HG03442 (cell line): ENCODE results near the gene TNFAIP8L2.
"Not testable (repeated sequence)": the region's sequence is repeated elsewhere in the genome, so short reads cannot be mapped to it uniquely, and the experiment has no call there.

Source experiments
- ATAC-seq: cut with Tn5 transposase; IDR thresholded peaks from one replicate; pipeline ENCODE4 v1.9.1; 2021; ENCODE audit warnings: mild to moderate bottlenecking, moderate library complexity; ENCODE audit not compliant: unreplicated experiment

TNFAIP8L2 gene

GRCh38 chr1:151188667-151189066, 32.2 kb downstream of the TNFAIP8L2 start:
- not testable (repeated sequence) for ATAC-seq

- peak; percentile 86 for ATAC-seq
Observed at GRCh38 chr1:151189637-151190445, 33.4 kb downstream of the TNFAIP8L2 start, which contains the start of gene VPS72. VPS72 (minus strand) TSS chr1:151190197; CDS start chr1:151190121, 76 bp downstream.

GRCh38 chr1:151192047-151192446, 35.6 kb downstream of the TNFAIP8L2 start:
- no peak for ATAC-seq

- ATAC-seq: no peak
Observed at GRCh38 chr1:151193304-151193703, 36.9 kb downstream of the TNFAIP8L2 start.

GRCh38 chr1:151193856-151194255, 37.4 kb downstream of the TNFAIP8L2 start:
- no peak for ATAC-seq

- ATAC-seq: not testable (repeated sequence)
Observed at GRCh38 chr1:151194894-151195594, 38.6 kb downstream of the TNFAIP8L2 start.

GRCh38 chr1:151196292-151196800, 39.9 kb downstream of the TNFAIP8L2 start:
- ATAC-seq: no peak

GRCh38 chr1:151197863-151198253, 41.4 kb downstream of the TNFAIP8L2 start:
- ATAC-seq: no peak

GRCh38 chr1:151198254-151199127, 42.0 kb downstream of the TNFAIP8L2 start, which contains the start of gene PIP5K1A:
PIP5K1A (plus strand) TSS chr1:151198552; CDS start chr1:151198997, 445 bp downstream.
- peak; percentile 90 for ATAC-seq

GRCh38 chr1:151199873-151200581, 43.6 kb downstream of the TNFAIP8L2 start:
- ATAC-seq: no peak

GRCh38 chr1:151205381-151205965, 49.0 kb downstream of the TNFAIP8L2 start:
- ATAC-seq: not testable (repeated sequence)
